GM12872 (cell line): ENCODE data around the gene RNF152.

Source experiments
- CTCF ChIP-seq: IDR thresholded peaks from 3 replicates; pipeline ENCODE4 v1.5.1; 2011; ENCODE audit warnings: low read depth, mild to moderate bottlenecking, low read length, moderate library complexity; ENCODE audit not compliant: insufficient read depth

RNF152 gene

GRCh38 chr18:61784834-61785233 lies 108.0 kb downstream of the RNF152 start:
- no peak for TF ChIP-seq CTCF

GRCh38 chr18:61782545-61782944 lies 110.3 kb downstream of the RNF152 start:
- TF ChIP-seq CTCF: no peak

- no peak for TF ChIP-seq CTCF
Measured at GRCh38 chr18:61774846-61775245, 118.0 kb downstream of the RNF152 start.

GRCh38 chr18:61772293-61772848 lies 120.4 kb downstream of the RNF152 start:
- no peak for TF ChIP-seq CTCF

GRCh38 chr18:61771861-61772260 lies 120.9 kb downstream of the RNF152 start:
- TF ChIP-seq CTCF: no peak

- no peak for TF ChIP-seq CTCF
Measured at GRCh38 chr18:61770279-61770678, 122.5 kb downstream of the RNF152 start.

- TF ChIP-seq CTCF: no peak
Measured at GRCh38 chr18:61766266-61766884, 126.4 kb downstream of the RNF152 start.
